IMR-90 (cell line): ENCODE results near the gene BICD1.

Experiments used
- MAFK ChIP-seq: IDR thresholded peaks from 2 replicates; pipeline ENCODE4 v1.6.1; 2012; ENCODE audit warnings: low read depth, low read length, improper control_type of control experiment
- POLR2A ChIP-seq: IDR thresholded peaks from 2 replicates; pipeline ENCODE4 v1.6.1; 2012; ENCODE audit warnings: mild to moderate bottlenecking, low read depth, low read length
- TF ChIP-seq, protein P1 (sequence below): conservative IDR thresholded peaks from 2 replicates; pipeline ENCODE4 v1.5.1; 2012; ENCODE audit warnings: mild to moderate bottlenecking, low read depth, low read length, improper control_type of control experiment
- TF ChIP-seq, protein P2 (sequence below): fragments of 150-350 bp; IDR thresholded peaks from 2 replicates; pipeline ENCODE4 v1.6.1; 2017; ENCODE audit warnings: mild to moderate bottlenecking, antibody characterized with exemption, low read length, low read depth

- TF ChIP-seq, protein P1, sequence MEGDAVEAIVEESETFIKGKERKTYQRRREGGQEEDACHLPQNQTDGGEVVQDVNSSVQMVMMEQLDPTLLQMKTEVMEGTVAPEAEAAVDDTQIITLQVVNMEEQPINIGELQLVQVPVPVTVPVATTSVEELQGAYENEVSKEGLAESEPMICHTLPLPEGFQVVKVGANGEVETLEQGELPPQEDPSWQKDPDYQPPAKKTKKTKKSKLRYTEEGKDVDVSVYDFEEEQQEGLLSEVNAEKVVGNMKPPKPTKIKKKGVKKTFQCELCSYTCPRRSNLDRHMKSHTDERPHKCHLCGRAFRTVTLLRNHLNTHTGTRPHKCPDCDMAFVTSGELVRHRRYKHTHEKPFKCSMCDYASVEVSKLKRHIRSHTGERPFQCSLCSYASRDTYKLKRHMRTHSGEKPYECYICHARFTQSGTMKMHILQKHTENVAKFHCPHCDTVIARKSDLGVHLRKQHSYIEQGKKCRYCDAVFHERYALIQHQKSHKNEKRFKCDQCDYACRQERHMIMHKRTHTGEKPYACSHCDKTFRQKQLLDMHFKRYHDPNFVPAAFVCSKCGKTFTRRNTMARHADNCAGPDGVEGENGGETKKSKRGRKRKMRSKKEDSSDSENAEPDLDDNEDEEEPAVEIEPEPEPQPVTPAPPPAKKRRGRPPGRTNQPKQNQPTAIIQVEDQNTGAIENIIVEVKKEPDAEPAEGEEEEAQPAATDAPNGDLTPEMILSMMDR: no peak
- TF ChIP-seq, protein P2, sequence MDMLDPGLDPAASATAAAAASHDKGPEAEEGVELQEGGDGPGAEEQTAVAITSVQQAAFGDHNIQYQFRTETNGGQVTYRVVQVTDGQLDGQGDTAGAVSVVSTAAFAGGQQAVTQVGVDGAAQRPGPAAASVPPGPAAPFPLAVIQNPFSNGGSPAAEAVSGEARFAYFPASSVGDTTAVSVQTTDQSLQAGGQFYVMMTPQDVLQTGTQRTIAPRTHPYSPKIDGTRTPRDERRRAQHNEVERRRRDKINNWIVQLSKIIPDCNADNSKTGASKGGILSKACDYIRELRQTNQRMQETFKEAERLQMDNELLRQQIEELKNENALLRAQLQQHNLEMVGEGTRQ: no peak
- TF ChIP-seq POLR2A (no peak), MAFK (peak; percentile 24; the same call in 1 of the 2 replicates)
Measured at GRCh38 chr12:32126720-32127119, 20.1 kb downstream of the BICD1 start.
